Neural progenitor cell (in vitro differentiated cells): ENCODE data around the gene EVA1A. TPM values are rescaled to one million over a fixed set of nuclear protein-coding genes. Genes with fewer than 3 reads are reported as not detected.

ENCODE experiments used
- DNase-seq: peaks from one replicate; pipeline ENCODE4 v3.0.0-alpha.2; 2016; ENCODE audit warnings: low spot score
- H2AFZ ChIP-seq: fragments of 200-600 bp; sonication (generic); replicated peaks from 2 replicates; pipeline ENCODE4 v1.6.1; 2016; ENCODE audit warnings: antibody characterized with exemption
- H3F3A ChIP-seq: fragments of 200-600 bp; sonication (generic); 2 replicates; pipeline ENCODE4 v1.6.1; 2016; ENCODE audit warnings: antibody characterized with exemption, low read depth
- H3K27ac ChIP-seq: fragments of 200-600 bp; sonication (generic); 2 replicates; pipeline ENCODE4 v1.5.1; 2016; ENCODE audit warnings: mild to moderate bottlenecking
- H3K27me3 ChIP-seq: fragments of 200-600 bp; sonication (generic); 2 replicates; pipeline ENCODE4 v1.6.1; 2016; ENCODE audit warnings: mild to moderate bottlenecking, moderate library complexity
- H3K36me3 ChIP-seq: fragments of 200-600 bp; sonication (generic); 2 replicates; pipeline ENCODE4 v1.5.1; 2016
- H3K4me1 ChIP-seq: fragments of 200-600 bp; sonication (generic); 2 replicates; pipeline ENCODE4 v1.6.1; 2016; ENCODE audit warnings: mixed run types
- H3K4me2 ChIP-seq: fragments of 200-600 bp; sonication (generic); 2 replicates; pipeline ENCODE4 v1.6.1; 2016
- H3K4me3 ChIP-seq: fragments of 200-600 bp; sonication (generic); 2 replicates; pipeline ENCODE4 v1.5.1; 2016
- H3K79me2 ChIP-seq: fragments of 200-600 bp; sonication (generic); 2 replicates; pipeline ENCODE4 v1.6.1; 2016; ENCODE audit warnings: low read depth
- H3K9ac ChIP-seq: fragments of 200-600 bp; sonication (generic); 2 replicates; pipeline ENCODE4 v1.6.1; 2016
- H3K9me3 ChIP-seq: fragments of 200-600 bp; sonication (generic); 2 replicates; pipeline ENCODE4 v1.5.1; 2016; ENCODE audit warnings: low read depth
- H4K20me1 ChIP-seq: fragments of 200-600 bp; sonication (generic); 2 replicates; pipeline ENCODE4 v1.6.1; 2016; ENCODE audit warnings: low read depth
- H3K27ac Mint-ChIP-seq: 3 replicates; pipeline ENCODE4 v1.8.0; 2021; ENCODE audit warnings: mixed read lengths
- H3K27me3 Mint-ChIP-seq: 2 replicates; pipeline ENCODE4 v1.8.0; 2022; ENCODE audit warnings: low read depth, mild to moderate bottlenecking, inconsistent platforms, moderate library complexity, mixed read lengths; ENCODE audit not compliant: insufficient read depth
- H3K36me3 Mint-ChIP-seq: 3 replicates; pipeline ENCODE4 v1.8.0; 2021; ENCODE audit warnings: mixed read lengths
- H3K4me1 Mint-ChIP-seq: 3 replicates; pipeline ENCODE4 v1.8.0; 2021; ENCODE audit warnings: mixed read lengths
- H3K4me3 Mint-ChIP-seq: 3 replicates; pipeline ENCODE4 v1.8.0; 2021; ENCODE audit warnings: mild to moderate bottlenecking, moderate library complexity, mixed read lengths
- H3K9me3 Mint-ChIP-seq: 3 replicates; pipeline ENCODE4 v1.8.0; 2020; ENCODE audit warnings: mixed read lengths
- EZH2 ChIP-seq: fragments of 200-600 bp; sonication (generic); IDR thresholded peaks from 2 replicates; pipeline ENCODE4 v1.6.1; 2017; ENCODE audit warnings: antibody characterized with exemption, mild to moderate bottlenecking, moderate library complexity
- EZH2phosphoT487 ChIP-seq: fragments of 200-600 bp; sonication (generic); IDR thresholded peaks from 2 replicates; pipeline ENCODE4 v1.6.1; 2017; ENCODE audit warnings: antibody characterized with exemption
- total RNA-seq: library from RNA; depleted of rRNA; stranded (reverse); fragments of >200 nt; gene quantifications from 2 replicates; pipeline ENCODE4 v1.2.3, GENCODE V29; 2015; ENCODE audit warnings: low replicate concordance
- TF ChIP-seq, protein P1 (sequence below): fragments of 200-600 bp; sonication (generic); IDR thresholded peaks from 2 replicates; pipeline ENCODE4 v1.5.1; 2017; ENCODE audit warnings: antibody characterized with exemption, mild to moderate bottlenecking

EVA1A gene
- total RNA-seq, 1 donor from 2014 or later, result 2.8 TPM

DNA sequence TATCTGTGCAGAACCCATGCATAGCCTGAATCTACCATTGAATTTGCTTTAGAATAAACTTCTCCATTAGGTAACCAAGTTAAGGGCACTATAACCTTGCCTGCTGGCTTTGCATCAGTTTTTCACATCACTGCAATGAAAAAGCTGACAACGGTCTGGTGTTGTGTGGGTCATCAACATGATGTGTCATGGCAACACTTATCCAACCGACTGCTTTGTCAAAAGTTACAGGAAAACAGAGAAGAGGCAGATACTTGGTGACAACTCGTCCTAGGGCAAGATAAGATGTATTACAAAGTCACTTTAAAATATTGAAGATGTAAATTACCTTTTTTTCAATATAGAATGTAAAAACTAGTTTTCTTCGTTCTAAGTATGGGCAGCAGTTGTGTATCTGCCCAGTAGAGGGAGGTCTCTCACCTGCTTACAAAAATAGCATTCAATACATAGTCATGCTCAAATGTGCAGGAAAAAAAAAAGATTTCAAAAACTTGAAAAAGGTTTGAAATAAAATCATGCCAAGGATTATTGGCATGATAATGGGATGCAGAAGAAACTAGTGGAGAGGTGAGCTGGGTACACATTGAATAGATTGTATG, 96.3 kb downstream of the EVA1A start:
- Mint-ChIP-seq H3K4me1 (peaks cover 31% of the 10 kb centered on the region), H3K4me3 (no peak overlapping the region), H3K27ac (no peak overlapping the region), H3K36me3 (no peaks in the 10 kb centered on the region), H3K9me3 (no peaks in the 10 kb centered on the region), H3K27me3 (peaks cover 2% of the 10 kb centered on the region)
- Histone ChIP-seq H3K27ac (no peak overlapping the region), H3K4me1 (peaks cover 23% of the 10 kb centered on the region), H3F3A (peaks cover 14% of the 10 kb centered on the region), H3K4me2 (no peak overlapping the region), H2AFZ (no peak overlapping the region), H3K27me3 (no peaks in the 10 kb centered on the region), H3K36me3 (no peaks in the 10 kb centered on the region), H4K20me1 (no peaks in the 10 kb centered on the region), H3K4me3 (no peak overlapping the region), H3K79me2 (no peaks in the 10 kb centered on the region), H3K9me3 (no peaks in the 10 kb centered on the region), H3K9ac (no peak overlapping the region)
- no peak for DNase-seq
- TF ChIP-seq, protein P1, sequence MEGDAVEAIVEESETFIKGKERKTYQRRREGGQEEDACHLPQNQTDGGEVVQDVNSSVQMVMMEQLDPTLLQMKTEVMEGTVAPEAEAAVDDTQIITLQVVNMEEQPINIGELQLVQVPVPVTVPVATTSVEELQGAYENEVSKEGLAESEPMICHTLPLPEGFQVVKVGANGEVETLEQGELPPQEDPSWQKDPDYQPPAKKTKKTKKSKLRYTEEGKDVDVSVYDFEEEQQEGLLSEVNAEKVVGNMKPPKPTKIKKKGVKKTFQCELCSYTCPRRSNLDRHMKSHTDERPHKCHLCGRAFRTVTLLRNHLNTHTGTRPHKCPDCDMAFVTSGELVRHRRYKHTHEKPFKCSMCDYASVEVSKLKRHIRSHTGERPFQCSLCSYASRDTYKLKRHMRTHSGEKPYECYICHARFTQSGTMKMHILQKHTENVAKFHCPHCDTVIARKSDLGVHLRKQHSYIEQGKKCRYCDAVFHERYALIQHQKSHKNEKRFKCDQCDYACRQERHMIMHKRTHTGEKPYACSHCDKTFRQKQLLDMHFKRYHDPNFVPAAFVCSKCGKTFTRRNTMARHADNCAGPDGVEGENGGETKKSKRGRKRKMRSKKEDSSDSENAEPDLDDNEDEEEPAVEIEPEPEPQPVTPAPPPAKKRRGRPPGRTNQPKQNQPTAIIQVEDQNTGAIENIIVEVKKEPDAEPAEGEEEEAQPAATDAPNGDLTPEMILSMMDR, result peak; percentile 71
- no peak for TF ChIP-seq EZH2phosphoT487

DNA sequence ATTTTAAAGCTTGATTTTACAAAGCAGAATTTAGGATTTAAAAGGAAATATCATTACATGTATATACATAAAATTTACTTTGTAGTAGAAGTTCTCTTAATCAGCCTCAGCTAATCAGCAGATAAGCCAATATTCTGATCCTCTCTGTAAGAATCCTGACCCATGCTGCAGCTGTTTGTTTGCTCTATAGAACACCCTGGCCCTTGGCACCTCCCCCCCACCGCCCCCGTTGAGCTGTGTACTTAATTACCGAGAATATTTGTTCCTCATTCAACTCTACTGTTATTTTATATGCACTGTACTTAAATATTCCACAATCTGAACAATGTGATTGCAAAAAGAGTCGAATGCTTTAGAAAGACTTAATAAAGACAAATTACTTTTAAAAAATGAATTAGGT, 98.0 kb downstream of the EVA1A start:
- no peaks in the 10 kb centered on the region for H3K27me3 ChIP-seq
- no peaks in the 10 kb centered on the region for H3K9me3 ChIP-seq
- no peak overlapping the region for H3K4me3 Mint-ChIP-seq
- peak; percentile 35 for DNase-seq
- H3F3A ChIP-seq, result peaks cover 14% of the 10 kb centered on the region
- no peaks in the 10 kb centered on the region for H3K9me3 Mint-ChIP-seq
- no peak for TF ChIP-seq EZH2phosphoT487
- TF ChIP-seq EZH2, result no peak
- TF ChIP-seq, protein P1, result no peak
- no peak overlapping the region for H3K4me3 ChIP-seq
- H3K36me3 ChIP-seq, result no peaks in the 10 kb centered on the region
- H3K27me3 Mint-ChIP-seq, result peaks cover 2% of the 10 kb centered on the region
- H3K27ac ChIP-seq, result no peak overlapping the region
- peaks cover 24% of the 10 kb centered on the region for H3K4me1 ChIP-seq
- no peaks in the 10 kb centered on the region for H3K79me2 ChIP-seq
- H4K20me1 ChIP-seq, result no peaks in the 10 kb centered on the region
- no peak overlapping the region for H3K9ac ChIP-seq
- H3K4me2 ChIP-seq, result peak overlapping the region; percentile 36
- no peaks in the 10 kb centered on the region for H3K36me3 Mint-ChIP-seq
- no peak overlapping the region for H3K27ac Mint-ChIP-seq
- peaks cover 28% of the 10 kb centered on the region for H3K4me1 Mint-ChIP-seq
- H2AFZ ChIP-seq, result no peak overlapping the region

DNA sequence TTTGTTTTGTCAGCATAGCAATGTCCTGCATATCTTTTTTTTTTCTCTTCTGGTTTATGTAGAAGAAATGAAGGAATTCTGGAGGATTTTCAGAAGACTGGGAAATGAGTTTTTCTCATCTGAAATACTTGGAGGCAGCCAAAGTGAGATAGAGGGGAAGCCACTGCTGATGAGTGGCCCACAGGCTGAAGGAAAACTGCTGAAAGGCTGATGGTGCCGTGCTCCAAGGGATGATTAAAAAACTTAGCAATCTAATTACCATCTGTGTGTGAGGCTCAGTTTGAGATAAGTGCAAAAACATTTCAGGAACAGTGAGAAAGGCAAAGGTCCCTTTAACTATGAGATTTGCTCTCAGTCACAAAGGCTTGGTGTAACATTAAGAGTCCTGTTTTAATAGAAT, 98.5 kb downstream of the EVA1A start:
- Mint-ChIP-seq H3K4me1 (peaks cover 31% of the 10 kb centered on the region), H3K4me3 (no peak overlapping the region), H3K27me3 (peaks cover 2% of the 10 kb centered on the region), H3K27ac (no peak overlapping the region), H3K36me3 (no peaks in the 10 kb centered on the region), H3K9me3 (no peaks in the 10 kb centered on the region)
- no peak overlapping the region for H2AFZ ChIP-seq
- TF ChIP-seq EZH2 (no peak), EZH2phosphoT487 (no peak)
- TF ChIP-seq, protein P1, result no peak
- no peak overlapping the region for H3K9ac ChIP-seq
- H3K27me3 ChIP-seq, result no peaks in the 10 kb centered on the region
- H4K20me1 ChIP-seq, result no peaks in the 10 kb centered on the region
- H3K4me3 ChIP-seq, result no peak overlapping the region
- H3K79me2 ChIP-seq, result no peaks in the 10 kb centered on the region
- H3K4me2 ChIP-seq, result peak overlapping the region; percentile 36
- H3K27ac ChIP-seq, result no peak overlapping the region
- H3K4me1 ChIP-seq, result peaks cover 29% of the 10 kb centered on the region
- no peaks in the 10 kb centered on the region for H3K36me3 ChIP-seq
- H3F3A ChIP-seq, result peaks cover 14% of the 10 kb centered on the region
- no peaks in the 10 kb centered on the region for H3K9me3 ChIP-seq
- DNase-seq, result no peak
